ENCODE data around the gene AQP6. TPM values are rescaled to one million over a fixed set of nuclear protein-coding genes. Genes with fewer than 3 reads are reported as not detected.

AQP6 gene
- total and polyA plus RNA-seq, 10 of the 15 experiments (the other 5 are each of a cell fraction or from before 2014, with no cell fraction given), result not detected

DNA sequence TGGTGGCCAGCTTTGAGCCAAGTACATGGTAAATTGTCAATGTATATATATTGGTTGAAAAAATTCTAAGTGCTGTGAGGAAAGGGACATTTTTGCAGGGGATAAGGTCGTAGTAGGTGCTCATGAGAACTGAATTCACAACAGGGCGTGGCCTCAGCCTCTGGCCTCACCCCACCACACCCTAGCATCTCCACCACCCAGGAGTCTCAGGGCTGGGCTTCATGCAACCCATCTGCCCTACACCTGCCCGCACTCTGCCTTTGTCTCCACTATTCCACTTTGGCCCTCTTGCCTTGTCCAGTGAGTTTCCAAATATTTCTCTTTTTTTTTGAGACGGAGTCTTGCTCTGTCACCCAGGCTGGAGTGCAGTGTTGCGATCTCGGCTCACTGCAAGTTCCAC is 44.3 kb upstream of the AQP6 start:
- no TSS peak for BruUV-seq (replicated peaks)

DNA sequence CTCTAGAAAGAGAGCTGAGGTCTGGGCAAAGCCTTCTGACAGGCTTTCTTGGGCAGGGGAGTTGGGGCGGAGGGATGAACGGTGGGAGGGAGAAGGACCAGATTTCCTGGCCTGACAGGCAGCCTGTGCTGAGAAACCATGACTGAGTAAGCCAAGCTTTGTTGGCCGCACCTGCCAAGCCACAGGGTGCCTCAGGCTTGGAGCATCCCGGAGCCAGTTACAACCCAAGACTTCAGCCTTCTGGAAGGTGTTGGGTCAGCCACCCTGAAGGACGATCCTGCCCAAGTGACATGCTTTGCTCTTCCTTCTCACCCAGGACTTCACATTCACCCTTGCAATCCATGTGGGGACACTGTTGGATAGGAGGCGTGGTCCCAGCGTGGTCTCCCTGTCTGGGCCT is 43.2 kb upstream of the AQP6 start:
- H2AFZ ChIP-seq (ENCODE audit: control insufficient read depth, low read depth, low read length), result no peak overlapping the region
- H3K36me3 ChIP-seq (ENCODE audit: control insufficient read depth in 2 of 2, insufficient read depth in 2 of 2, low read length in 1 of 2), result no peaks in the 10 kb centered on the region
- BruUV-seq (replicated peaks), result no TSS peak
- H3K27ac ChIP-seq (ENCODE audit: control insufficient read depth, insufficient read depth), result no peak overlapping the region
- H3K27me3 ChIP-seq (replicated peaks in 1 of 2; ENCODE audit: control insufficient read depth in 2 of 2, insufficient read depth in 2 of 2, low read length in 1 of 2), result peaks cover 3% of the 10 kb centered on the region in 2 experiments; a peak in 2 of 4 replicates
- no peak for ATAC-seq
- in situ Hi-C loops (cut with MboI), result no loop called here
- no peak overlapping the region for H3K4me2 ChIP-seq (ENCODE audit: control insufficient read depth, insufficient read depth)
- RAD21 ChIA-PET (ENCODE audit: unreplicated experiment), result no interaction called here
- no peak for FAIRE-seq
- SMC1A ChIA-PET (ENCODE audit: uncharacterized antibody, unreplicated experiment), result interaction anchor here (0.9 kb wide), 1 partner anchor 15 kb away, joined by 3 read pairs; no protein-coding TSS in a partner anchor
- CTCF ChIA-PET, result interaction anchor here (4.2 kb wide), 1 partner anchor 16 kb away, joined by 30 read pairs; no protein-coding TSS in a partner anchor
- no peaks in the 10 kb centered on the region for H3K4me1 ChIP-seq (ENCODE audit: control insufficient read depth, insufficient read depth, low read length)
- H4K20me1 ChIP-seq (ENCODE audit: control insufficient read depth, insufficient read depth), result no peaks in the 10 kb centered on the region
- no peak for DNase-seq (ENCODE audit: low read depth, low spot score)
- WGBS (ENCODE audit: insufficient coverage, insufficient replicate concordance, low lambda C conversion rate, missing lambda C conversion rate), result 32% methylated on average over 7 of the region's 7 CpGs
- no peak overlapping the region for H3K9ac ChIP-seq (ENCODE audit: control insufficient read depth, insufficient read depth, low read length)
- H3K4me3 ChIP-seq, result no peak overlapping the region
- no peaks in the 10 kb centered on the region for H3K79me2 ChIP-seq (ENCODE audit: control insufficient read depth, insufficient read depth, low read length)
- H3K9me3 ChIP-seq (replicated peaks; ENCODE audit: control insufficient read depth, insufficient read depth, low read length), result no peaks in the 10 kb centered on the region
- intact Hi-C loops (cut with micrococcal nuclease; ENCODE audit: unreplicated experiment), result no loop called here
- POLR2A ChIA-PET, result no interaction called here
- TF ChIP-seq TCF12 (IDR thresholded peaks at IDR 0.05; ENCODE audit: low read depth, low read length) (no peak), BMI1 (IDR thresholded peaks at IDR 0.05; ENCODE audit: borderline replicate concordance) (no peak), TBL1XR1 (IDR thresholded peaks at IDR 0.05; ENCODE audit: low read depth, low read length) (no peak), ESRRA (IDR thresholded peaks at IDR 0.05; ENCODE audit: low read length) (no peak), BCL11A (IDR thresholded peaks at IDR 0.05; ENCODE audit: low read depth, low read length) (no peak), NR2C2 (IDR thresholded peaks at IDR 0.05; ENCODE audit: borderline replicate concordance, control insufficient read depth, insufficient read length, low read depth) (no peak), NFYB (IDR thresholded peaks at IDR 0.05; ENCODE audit: insufficient read depth, low read depth, low read length) (no peak), SPI1 (IDR thresholded peaks at IDR 0.05; ENCODE audit: borderline replicate concordance, insufficient read depth, low read depth, low read length) (no peak), TARDBP (IDR thresholded peaks at IDR 0.05; ENCODE audit: borderline replicate concordance) (no peak), EP300 (IDR thresholded peaks at IDR 0.05; ENCODE audit: borderline replicate concordance in 1 of 2, control insufficient read depth in 1 of 2, low read depth in 2 of 2, low read length in 2 of 2) (no peak)
- TF ChIP-seq, protein P1, sequence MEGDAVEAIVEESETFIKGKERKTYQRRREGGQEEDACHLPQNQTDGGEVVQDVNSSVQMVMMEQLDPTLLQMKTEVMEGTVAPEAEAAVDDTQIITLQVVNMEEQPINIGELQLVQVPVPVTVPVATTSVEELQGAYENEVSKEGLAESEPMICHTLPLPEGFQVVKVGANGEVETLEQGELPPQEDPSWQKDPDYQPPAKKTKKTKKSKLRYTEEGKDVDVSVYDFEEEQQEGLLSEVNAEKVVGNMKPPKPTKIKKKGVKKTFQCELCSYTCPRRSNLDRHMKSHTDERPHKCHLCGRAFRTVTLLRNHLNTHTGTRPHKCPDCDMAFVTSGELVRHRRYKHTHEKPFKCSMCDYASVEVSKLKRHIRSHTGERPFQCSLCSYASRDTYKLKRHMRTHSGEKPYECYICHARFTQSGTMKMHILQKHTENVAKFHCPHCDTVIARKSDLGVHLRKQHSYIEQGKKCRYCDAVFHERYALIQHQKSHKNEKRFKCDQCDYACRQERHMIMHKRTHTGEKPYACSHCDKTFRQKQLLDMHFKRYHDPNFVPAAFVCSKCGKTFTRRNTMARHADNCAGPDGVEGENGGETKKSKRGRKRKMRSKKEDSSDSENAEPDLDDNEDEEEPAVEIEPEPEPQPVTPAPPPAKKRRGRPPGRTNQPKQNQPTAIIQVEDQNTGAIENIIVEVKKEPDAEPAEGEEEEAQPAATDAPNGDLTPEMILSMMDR (IDR thresholded peaks at IDR 0.05 in 2 of 3, conservative IDR thresholded peaks at IDR 0.05 in 1 of 3; ENCODE audit: control insufficient read depth in 2 of 3, extremely low read depth in 1 of 3, insufficient read depth in 1 of 3, low read depth in 3 of 3, low read length in 3 of 3), result no peak
- TF ChIP-seq, protein P2, sequence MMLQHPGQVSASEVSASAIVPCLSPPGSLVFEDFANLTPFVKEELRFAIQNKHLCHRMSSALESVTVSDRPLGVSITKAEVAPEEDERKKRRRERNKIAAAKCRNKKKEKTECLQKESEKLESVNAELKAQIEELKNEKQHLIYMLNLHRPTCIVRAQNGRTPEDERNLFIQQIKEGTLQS (IDR thresholded peaks at IDR 0.05; ENCODE audit: borderline replicate concordance, extremely low read depth, low read depth, low read length), result no peak

More for the DNA sequence above, 44.3 kb upstream of the AQP6 start:
- peaks cover 3% of the 10 kb centered on the region in 2 experiments; a peak in 2 of 4 replicates for H3K27me3 ChIP-seq (replicated peaks in 1 of 2; ENCODE audit: control insufficient read depth in 2 of 2, insufficient read depth in 2 of 2, low read length in 1 of 2)
- 55% methylated on average over 6 of the region's 6 CpGs for WGBS (ENCODE audit: insufficient coverage, insufficient replicate concordance, low lambda C conversion rate, missing lambda C conversion rate)
- no peaks in the 10 kb centered on the region for H3K9me3 ChIP-seq (replicated peaks; ENCODE audit: control insufficient read depth, insufficient read depth, low read length)
- H4K20me1 ChIP-seq (ENCODE audit: control insufficient read depth, insufficient read depth), result no peaks in the 10 kb centered on the region
- CTCF ChIA-PET, result interaction anchor here (0.9 to 1.2 kb wide), 5 partner anchors 14 to 570 kb away, joined by 3 to 5 read pairs (median 3); no protein-coding TSS in a partner anchor
- no peak overlapping the region for H3K27ac ChIP-seq (ENCODE audit: control insufficient read depth, insufficient read depth)
- SMC1A ChIA-PET (ENCODE audit: uncharacterized antibody, unreplicated experiment), result interaction anchor here (1.1 to 1.5 kb wide), 2 partner anchors 9 to 18 kb away, joined by 3 to 4 read pairs; no protein-coding TSS in a partner anchor
- RAD21 ChIA-PET (ENCODE audit: unreplicated experiment), result no interaction called here
- in situ Hi-C loops (cut with MboI), result no loop called here
- no peak for ATAC-seq
- DNase-seq (ENCODE audit: low read depth, low spot score), result no peak
- TF ChIP-seq HDAC2 (IDR thresholded peaks at IDR 0.05), result no peak
- TF ChIP-seq EZH2 (IDR thresholded peaks at IDR 0.05; ENCODE audit: borderline replicate concordance, control insufficient read depth, low read depth, low read length), result no peak
- TF ChIP-seq GABPA (IDR thresholded peaks at IDR 0.05; ENCODE audit: low read depth), result no peak
- no peak for TF ChIP-seq RUNX3 (IDR thresholded peaks at IDR 0.05; ENCODE audit: low read length)
- TF ChIP-seq SREBF1 (IDR thresholded peaks at IDR 0.05; ENCODE audit: low read length), result no peak
- H3K36me3 ChIP-seq (ENCODE audit: control insufficient read depth in 2 of 2, insufficient read depth in 2 of 2, low read length in 1 of 2), result no peaks in the 10 kb centered on the region
- no peak for FAIRE-seq
- H3K79me2 ChIP-seq (ENCODE audit: control insufficient read depth, insufficient read depth, low read length), result no peaks in the 10 kb centered on the region
- H3K4me2 ChIP-seq (ENCODE audit: control insufficient read depth, insufficient read depth), result no peak overlapping the region
- H3K9ac ChIP-seq (ENCODE audit: control insufficient read depth, insufficient read depth, low read length), result no peak overlapping the region
- no peaks in the 10 kb centered on the region for H3K4me1 ChIP-seq (ENCODE audit: control insufficient read depth, insufficient read depth, low read length)
- no peak overlapping the region for H3K4me3 ChIP-seq
- intact Hi-C loops (cut with micrococcal nuclease; ENCODE audit: unreplicated experiment), result no loop called here
- POLR2A ChIA-PET, result no interaction called here
- H2AFZ ChIP-seq (ENCODE audit: control insufficient read depth, low read depth, low read length), result no peak overlapping the region
